ENCODE measurements around the gene RBM22.

The RBM22 gene

GRCh38 chr5:150671509-150672236, 29.2 kb downstream of the RBM22 start:
- TF ChIP-seq CTCF (IDR thresholded peaks at IDR 0.05; ENCODE audit: low read depth, low read length), result no peak
- H3K27ac ChIP-seq, result no peak overlapping the region
- H3K36me3 ChIP-seq, result no peaks in the 10 kb centered on the region
- no peak overlapping the region for H3K4me3 ChIP-seq (ENCODE audit: low read depth, low read length)
- no peak for DNase-seq
- no peaks in the 10 kb centered on the region for H3K9me3 ChIP-seq (ENCODE audit: severe bottlenecking)
- H3K27me3 ChIP-seq (ENCODE audit: insufficient read depth, low read depth, severe bottlenecking), result no peaks in the 10 kb centered on the region

GRCh38 chr5:150670948-150671310, 29.9 kb downstream of the RBM22 start:
- no peak for TF ChIP-seq CTCF (IDR thresholded peaks at IDR 0.05; ENCODE audit: low read depth, low read length)
- Histone ChIP-seq H3K36me3 (no peaks in the 10 kb centered on the region), H3K4me3 (ENCODE audit: low read depth, low read length) (no peak overlapping the region), H3K9me3 (ENCODE audit: severe bottlenecking) (no peaks in the 10 kb centered on the region), H3K27ac (no peak overlapping the region), H3K27me3 (ENCODE audit: insufficient read depth, low read depth, severe bottlenecking) (no peaks in the 10 kb centered on the region)
- no peak for DNase-seq

GRCh38 chr5:150670275-150670947, 30.5 kb downstream of the RBM22 start:
- Histone ChIP-seq H3K36me3 (no peaks in the 10 kb centered on the region), H3K27me3 (ENCODE audit: insufficient read depth, low read depth, severe bottlenecking) (no peaks in the 10 kb centered on the region), H3K27ac (no peak overlapping the region), H3K9me3 (ENCODE audit: severe bottlenecking) (no peaks in the 10 kb centered on the region), H3K4me3 (ENCODE audit: low read depth, low read length) (no peak overlapping the region)
- no peak for TF ChIP-seq CTCF (IDR thresholded peaks at IDR 0.05; ENCODE audit: low read depth, low read length)
- no peak for DNase-seq

GRCh38 chr5:150665044-150665443, 35.8 kb downstream of the RBM22 start:
- Histone ChIP-seq H3K27me3 (ENCODE audit: insufficient read depth, low read depth, severe bottlenecking) (no peaks in the 10 kb centered on the region), H3K4me3 (ENCODE audit: low read depth, low read length) (no peak overlapping the region)
- TF ChIP-seq CTCF (IDR thresholded peaks at IDR 0.05; ENCODE audit: low read depth, low read length), result no peak

GRCh38 chr5:150663936-150664335, 36.9 kb downstream of the RBM22 start:
- no peaks in the 10 kb centered on the region for H3K9me3 ChIP-seq (ENCODE audit: severe bottlenecking)
- no peak overlapping the region for H3K27ac ChIP-seq
- no peaks in the 10 kb centered on the region for H3K27me3 ChIP-seq (ENCODE audit: insufficient read depth, low read depth, severe bottlenecking)
- no peak for TF ChIP-seq CTCF (IDR thresholded peaks at IDR 0.05; ENCODE audit: low read depth, low read length)
- H3K4me3 ChIP-seq (ENCODE audit: low read depth, low read length), result no peak overlapping the region
- H3K36me3 ChIP-seq, result no peaks in the 10 kb centered on the region
- no peak for DNase-seq

More at GRCh38 chr5:150665044-150665443, 35.8 kb downstream of the RBM22 start:
- Histone ChIP-seq H3K9me3 (ENCODE audit: severe bottlenecking) (no peaks in the 10 kb centered on the region), H3K27ac (no peak overlapping the region), H3K36me3 (no peaks in the 10 kb centered on the region)
- no peak for DNase-seq

All from WERI-Rb-1 (cell line).